Endothelial cell of hepatic sinusoid (primary cell): Measurements from ENCODE around the gene SLC25A26.

Source experiments
- in situ Hi-C: cut with HindIII; loops from 2 replicates; pipeline ENCODE4 v1.10.0; 2017; ENCODE audit warnings: low sequenced_read_pairs

Gene SLC25A26

GRCh38 chr3:66317750-66318376 is 97.1 kb downstream of the SLC25A26 start:
- in situ Hi-C loops: no loop called here

GRCh38 chr3:66320390-66320789 is 99.6 kb downstream of the SLC25A26 start:
- in situ Hi-C loops: no loop called here

- in situ Hi-C loops: no loop called here
Measured at GRCh38 chr3:66322436-66322835, 101.6 kb downstream of the SLC25A26 start.

GRCh38 chr3:66326340-66326739 is 105.5 kb downstream of the SLC25A26 start:
- in situ Hi-C loops: no loop called here

- in situ Hi-C loops: no loop called here
Measured at GRCh38 chr3:66335671-66336070, 114.9 kb downstream of the SLC25A26 start.

GRCh38 chr3:66336333-66336766 is 115.5 kb downstream of the SLC25A26 start:
- in situ Hi-C loops: no loop called here

- in situ Hi-C loops: no loop called here
Measured at GRCh38 chr3:66338927-66339326, 118.1 kb downstream of the SLC25A26 start.

- in situ Hi-C loops: no loop called here
Measured at GRCh38 chr3:66342717-66343356, 122.0 kb downstream of the SLC25A26 start.

GRCh38 chr3:66344391-66344811 is 123.6 kb downstream of the SLC25A26 start:
- in situ Hi-C loops: no loop called here

GRCh38 chr3:66344848-66345578 is 124.2 kb downstream of the SLC25A26 start:
- in situ Hi-C loops: no loop called here

- in situ Hi-C loops: no loop called here
Measured at GRCh38 chr3:66348704-66349103, 127.9 kb downstream of the SLC25A26 start.

- in situ Hi-C loops: loop anchor here (10.0 kb wide), 1 partner anchor 56 kb away; no protein-coding TSS in a partner anchor
Measured at GRCh38 chr3:66350601-66351000, 129.8 kb downstream of the SLC25A26 start.

GRCh38 chr3:66353039-66353438 is 132.2 kb downstream of the SLC25A26 start:
- in situ Hi-C loops: loop anchor here (10.0 kb wide), 1 partner anchor 58 kb away; no protein-coding TSS in a partner anchor

- in situ Hi-C loops: loop anchor here (10.0 kb wide), 1 partner anchor 59 kb away; no protein-coding TSS in a partner anchor
Measured at GRCh38 chr3:66353530-66353929, 132.7 kb downstream of the SLC25A26 start.

GRCh38 chr3:66354001-66354400 is 133.2 kb downstream of the SLC25A26 start:
- in situ Hi-C loops: loop anchor here (10.0 kb wide), 1 partner anchor 59 kb away; no protein-coding TSS in a partner anchor

- in situ Hi-C loops: loop anchor here (10.0 kb wide), 1 partner anchor 61 kb away; no protein-coding TSS in a partner anchor
Measured at GRCh38 chr3:66355394-66355793, 134.6 kb downstream of the SLC25A26 start.

- in situ Hi-C loops: loop anchor here (10.0 kb wide), 1 partner anchor 61 kb away; no protein-coding TSS in a partner anchor
Measured at GRCh38 chr3:66355997-66356396, 135.2 kb downstream of the SLC25A26 start.

- in situ Hi-C loops: no loop called here
Measured at GRCh38 chr3:66361356-66361755, 140.6 kb downstream of the SLC25A26 start.

- in situ Hi-C loops: no loop called here
Measured at GRCh38 chr3:66362541-66362941, 141.7 kb downstream of the SLC25A26 start.

- in situ Hi-C loops: no loop called here
Measured at GRCh38 chr3:66363148-66363547, 142.3 kb downstream of the SLC25A26 start.

GRCh38 chr3:66365080-66365479 is 144.3 kb downstream of the SLC25A26 start:
- in situ Hi-C loops: no loop called here
